ENCODE data around the gene MAML2.

DNA sequence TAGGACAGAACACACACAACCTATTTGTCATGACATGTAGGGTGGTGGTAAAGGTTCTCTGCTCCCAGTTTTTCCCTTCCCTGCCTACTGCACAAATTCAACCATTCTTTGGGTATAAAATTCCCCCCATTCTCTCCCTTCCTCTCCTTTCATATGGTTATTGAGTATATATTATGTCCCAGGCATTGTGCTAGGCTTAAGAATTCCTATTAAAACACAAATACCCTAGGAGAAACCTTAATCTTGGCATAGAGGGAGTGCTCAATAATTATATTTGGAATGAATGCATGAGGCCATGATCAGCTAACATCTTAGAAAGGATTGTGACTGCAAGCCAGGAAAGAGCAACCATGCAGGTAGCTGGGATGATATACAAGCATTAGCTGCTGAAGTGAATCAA is 298.7 kb downstream of the MAML2 start:
- TF ChIP-seq, protein P1, sequence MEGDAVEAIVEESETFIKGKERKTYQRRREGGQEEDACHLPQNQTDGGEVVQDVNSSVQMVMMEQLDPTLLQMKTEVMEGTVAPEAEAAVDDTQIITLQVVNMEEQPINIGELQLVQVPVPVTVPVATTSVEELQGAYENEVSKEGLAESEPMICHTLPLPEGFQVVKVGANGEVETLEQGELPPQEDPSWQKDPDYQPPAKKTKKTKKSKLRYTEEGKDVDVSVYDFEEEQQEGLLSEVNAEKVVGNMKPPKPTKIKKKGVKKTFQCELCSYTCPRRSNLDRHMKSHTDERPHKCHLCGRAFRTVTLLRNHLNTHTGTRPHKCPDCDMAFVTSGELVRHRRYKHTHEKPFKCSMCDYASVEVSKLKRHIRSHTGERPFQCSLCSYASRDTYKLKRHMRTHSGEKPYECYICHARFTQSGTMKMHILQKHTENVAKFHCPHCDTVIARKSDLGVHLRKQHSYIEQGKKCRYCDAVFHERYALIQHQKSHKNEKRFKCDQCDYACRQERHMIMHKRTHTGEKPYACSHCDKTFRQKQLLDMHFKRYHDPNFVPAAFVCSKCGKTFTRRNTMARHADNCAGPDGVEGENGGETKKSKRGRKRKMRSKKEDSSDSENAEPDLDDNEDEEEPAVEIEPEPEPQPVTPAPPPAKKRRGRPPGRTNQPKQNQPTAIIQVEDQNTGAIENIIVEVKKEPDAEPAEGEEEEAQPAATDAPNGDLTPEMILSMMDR (IDR thresholded peaks at IDR 0.05), result no peak
- no peak for TF ChIP-seq POLR2AphosphoS5 (IDR thresholded peaks at IDR 0.05)
